GM12892 (cell line): ENCODE results near the gene INSIG1.

Experiments
- DNase-seq: peaks from one replicate; pipeline ENCODE4 v3.0.0; 2011; ENCODE audit not compliant: insufficient read length
- FAIRE-seq: peaks from 2 replicates; lab custom pipeline; 2011; peaks lifted over from hg19 to GRCh38; lab: Jason Lieb, UNC
- POLR2A ChIP-seq: IDR thresholded peaks from 2 replicates; pipeline ENCODE4 v1.6.1; 2011; ENCODE audit warnings: low read depth, low read length, control low read depth
- POLR2AphosphoS5 ChIP-seq: IDR thresholded peaks from 2 replicates; pipeline ENCODE4 v1.6.1; 2011; ENCODE audit warnings: low read depth, low read length, control low read depth
- TAF1 ChIP-seq: IDR thresholded peaks from 2 replicates; pipeline ENCODE4 v1.6.1; 2011; ENCODE audit warnings: low read depth, mild to moderate bottlenecking, control low read depth, low read length, borderline replicate concordance

The INSIG1 gene

DNA sequence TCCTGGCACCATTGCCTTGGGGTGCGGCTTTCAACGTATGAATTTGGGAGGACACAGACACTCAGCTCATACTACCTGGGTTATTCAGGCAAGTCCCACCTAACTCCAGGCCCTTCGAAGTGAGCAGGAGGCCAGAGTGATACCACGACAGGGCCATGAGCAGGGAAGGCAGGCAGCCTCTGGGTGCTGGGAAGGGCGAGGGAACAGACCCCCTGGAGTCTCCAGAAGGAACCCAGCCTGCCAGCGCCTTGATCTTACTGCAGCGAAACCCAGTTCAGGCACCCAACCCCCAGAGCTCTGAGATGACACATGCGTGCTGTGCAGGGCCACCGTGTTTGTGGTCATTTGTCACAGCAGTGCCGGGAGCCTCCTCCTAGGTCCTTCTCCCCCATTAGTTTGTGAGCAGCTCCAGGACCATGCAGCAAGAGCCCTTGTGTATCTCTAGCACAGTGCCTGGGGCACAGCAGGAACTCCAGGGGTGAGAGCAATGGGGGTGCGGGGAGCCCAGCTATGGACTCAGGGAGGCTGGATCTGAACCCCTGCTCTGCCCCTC lies 7.7 kb upstream of the INSIG1 start:
- TF ChIP-seq POLR2A, result no peak
- no peak for TF ChIP-seq POLR2AphosphoS5
- TF ChIP-seq TAF1, result no peak
- FAIRE-seq (no peak), DNase-seq (no peak)

DNA sequence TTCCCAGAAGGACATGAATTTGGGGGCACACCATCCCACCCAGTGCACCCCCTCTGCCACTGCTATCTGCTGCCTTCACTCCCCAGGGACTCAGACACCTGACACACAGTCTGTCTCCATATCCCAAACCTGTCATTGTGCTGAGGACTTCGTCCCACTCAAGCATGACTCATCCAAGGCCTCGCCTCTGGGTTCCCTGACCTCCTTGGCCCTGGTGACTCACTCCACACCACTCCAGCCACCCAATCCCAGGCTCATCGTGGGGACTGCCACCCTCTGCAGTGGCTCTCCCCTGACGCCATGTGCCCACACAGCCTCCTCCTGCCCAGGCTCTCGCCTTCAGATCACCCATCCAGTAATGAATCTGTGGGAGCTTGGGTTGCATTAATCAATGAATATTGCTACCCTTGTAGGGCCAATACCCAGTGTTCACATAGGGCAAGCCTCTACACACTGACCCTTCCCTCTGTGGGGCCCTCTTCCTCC lies 6.6 kb upstream of the INSIG1 start:
- FAIRE-seq (no peak), DNase-seq (no peak)
- TF ChIP-seq TAF1 (no peak), POLR2A (no peak), POLR2AphosphoS5 (no peak)

DNA sequence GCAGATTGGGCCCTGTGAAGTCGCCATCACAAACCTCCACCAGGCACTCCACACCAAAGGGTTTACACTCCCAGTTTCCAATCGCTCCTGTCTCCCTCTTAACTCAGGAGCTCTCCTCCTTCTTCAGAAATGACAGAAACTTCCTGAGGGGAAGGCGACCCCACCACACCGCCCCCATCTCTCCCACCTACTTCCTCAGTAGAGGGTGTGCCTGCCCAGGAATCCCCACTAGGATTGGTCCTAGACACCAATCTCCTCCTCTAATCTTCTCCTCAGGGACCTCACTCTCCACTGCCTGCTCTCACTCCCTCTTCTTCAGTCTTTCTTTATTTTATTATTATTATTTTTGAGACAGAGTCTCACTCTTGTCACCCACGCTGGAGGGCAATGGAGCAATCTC lies 5.9 kb upstream of the INSIG1 start:
- no peak for FAIRE-seq
- no peak for DNase-seq

DNA sequence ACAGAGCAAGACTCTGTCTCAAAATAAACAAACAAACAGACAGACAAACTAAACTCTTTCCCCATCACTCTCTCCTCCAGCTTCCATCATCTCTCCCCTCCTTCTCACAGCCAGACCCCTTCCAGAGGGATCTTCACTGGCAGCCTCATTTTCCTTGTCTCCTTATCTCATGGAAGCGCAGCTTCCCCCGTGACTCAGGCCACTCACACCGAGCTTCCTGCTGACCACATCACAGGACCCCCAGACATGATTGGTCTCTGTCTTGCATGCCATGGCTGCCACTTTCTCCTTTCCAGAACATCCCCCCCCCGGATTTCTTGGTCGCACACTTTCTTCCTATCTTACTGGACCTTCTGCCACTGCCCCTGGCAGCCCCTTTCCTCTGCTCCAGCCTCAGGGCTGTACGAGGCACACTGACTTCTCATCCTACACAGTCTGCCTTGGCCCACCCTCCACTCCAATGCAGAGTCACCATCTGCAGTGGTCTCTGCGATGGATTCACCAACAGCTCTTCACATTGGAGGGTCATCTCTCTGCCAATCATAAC lies 4.9 kb upstream of the INSIG1 start:
- no peak for FAIRE-seq
- no peak for DNase-seq
- no peak for TF ChIP-seq POLR2AphosphoS5
- no peak for TF ChIP-seq POLR2A
- TF ChIP-seq TAF1, result no peak

More for the DNA sequence above, 5.9 kb upstream of the INSIG1 start:
- TF ChIP-seq TAF1, result no peak
- TF ChIP-seq POLR2AphosphoS5, result no peak
- TF ChIP-seq POLR2A, result no peak

DNA sequence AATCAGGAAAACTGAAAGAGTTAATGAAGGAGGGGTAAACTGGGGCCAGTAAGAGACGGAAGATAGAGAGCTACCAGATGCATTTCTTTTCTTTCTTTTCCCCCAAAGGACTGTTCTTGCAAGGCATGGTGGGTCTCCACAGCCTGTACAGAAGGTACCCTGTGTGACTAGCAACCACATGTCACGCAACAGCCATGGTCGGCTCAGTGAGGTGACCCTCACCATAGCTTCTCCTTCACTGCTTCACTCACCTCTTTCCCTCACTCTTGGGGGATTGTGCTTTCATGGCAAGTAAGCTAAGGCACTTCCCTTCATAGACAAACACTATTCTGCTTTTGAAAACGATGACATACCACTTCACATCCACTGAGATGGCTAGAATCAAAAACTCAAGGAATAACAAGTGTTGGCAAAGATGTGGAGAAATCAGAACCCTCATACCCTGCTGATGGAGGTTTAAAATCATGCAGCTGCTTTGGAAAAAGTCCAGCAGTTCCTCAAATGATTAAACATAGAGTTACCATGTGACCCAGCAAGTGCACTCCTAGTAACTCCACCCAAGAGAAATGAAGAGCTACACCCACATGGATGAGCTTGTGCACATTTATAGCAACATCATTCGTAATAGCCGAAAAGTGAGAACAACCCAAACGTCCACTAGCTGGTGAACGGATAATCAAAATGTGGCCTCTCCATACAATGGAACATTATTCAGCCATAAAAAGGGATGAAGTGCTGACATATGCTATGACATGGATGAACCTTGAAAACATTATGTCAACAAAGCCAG lies 3.8 kb upstream of the INSIG1 start:
- DNase-seq, result no peak
- no peak for TF ChIP-seq POLR2A
- TF ChIP-seq TAF1, result no peak
- TF ChIP-seq POLR2AphosphoS5, result no peak
- FAIRE-seq, result no peak

DNA sequence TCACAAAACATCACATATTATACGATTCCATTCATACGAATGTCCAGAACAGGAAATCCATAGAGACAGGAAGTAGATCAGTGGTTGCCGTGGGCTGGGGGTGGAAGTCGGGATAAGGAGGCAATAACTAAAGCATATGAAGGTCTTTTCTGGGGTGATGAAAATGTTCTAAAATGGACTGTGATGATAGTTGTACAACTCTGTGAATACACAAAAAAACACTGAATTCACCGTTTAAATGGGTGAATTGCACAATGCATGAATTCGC lies 3.2 kb upstream of the INSIG1 start:
- DNase-seq (no peak), FAIRE-seq (no peak)
- no peak for TF ChIP-seq POLR2A
- TF ChIP-seq TAF1, result no peak
- no peak for TF ChIP-seq POLR2AphosphoS5

DNA sequence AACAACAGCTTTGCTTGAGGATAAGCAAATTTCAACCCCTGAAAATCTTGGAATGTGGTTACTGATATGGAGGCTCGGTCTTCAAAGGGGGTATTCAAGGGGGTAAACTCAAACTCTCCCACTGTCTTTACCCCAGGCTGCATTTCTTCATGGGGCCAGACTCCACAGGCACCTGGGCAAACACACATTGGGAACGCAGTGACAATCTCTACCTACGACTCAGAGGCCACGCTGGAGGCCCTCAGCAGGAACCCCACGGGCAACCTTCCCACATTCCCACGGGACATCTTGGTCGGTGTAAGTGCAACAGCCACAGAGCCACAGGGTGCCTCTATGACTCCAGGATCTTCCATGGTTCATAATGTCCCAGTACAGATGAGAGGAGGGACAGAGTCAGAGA lies 2.2 kb upstream of the INSIG1 start:
- TF ChIP-seq POLR2AphosphoS5 (no peak), TAF1 (no peak), POLR2A (0 out of 2 replicates have a peak, but pooled peaks have one; percentile 16)
- DNase-seq (no peak), FAIRE-seq (no peak)

DNA sequence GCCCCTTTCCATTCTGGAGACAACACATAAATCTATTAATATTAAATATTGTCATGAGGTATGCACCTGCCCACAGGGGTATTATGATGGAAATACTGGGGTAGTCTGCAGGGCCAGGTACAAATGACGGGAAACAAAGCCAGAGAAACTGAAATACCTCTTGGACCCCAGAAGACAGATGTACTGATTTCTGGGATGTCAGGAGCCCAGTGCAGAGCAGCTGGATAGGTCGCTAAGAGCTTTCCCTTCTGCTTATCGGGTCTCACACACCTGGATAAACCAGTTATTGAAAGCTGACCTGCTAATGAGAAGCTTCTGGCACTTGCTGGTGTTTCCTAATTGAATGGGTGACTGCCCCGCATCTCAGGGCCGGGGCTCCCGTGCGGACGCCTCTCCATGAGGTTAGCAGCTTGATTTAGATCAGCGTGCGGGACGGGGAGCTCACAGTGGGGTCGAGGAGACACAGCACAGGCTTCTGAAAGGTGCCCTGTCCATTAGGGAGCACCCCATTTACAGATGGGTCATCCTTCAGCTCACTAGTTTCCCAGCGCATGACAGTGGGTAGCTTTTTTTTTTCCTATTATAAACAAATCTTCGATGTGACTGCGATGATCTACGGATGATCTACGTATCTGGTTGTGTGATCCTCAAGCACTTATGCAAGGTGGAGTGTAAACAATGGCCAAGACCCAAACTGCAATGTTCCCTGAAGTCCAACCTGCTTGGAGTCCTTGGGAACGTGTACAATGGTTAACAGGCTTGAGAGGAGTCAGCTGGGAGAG lies 1.5 kb upstream of the INSIG1 start:
- FAIRE-seq (no peak), DNase-seq (no peak)
- TF ChIP-seq POLR2AphosphoS5 (no peak), POLR2A (0 out of 2 replicates have a peak, but pooled peaks have one; percentile 3)

DNA sequence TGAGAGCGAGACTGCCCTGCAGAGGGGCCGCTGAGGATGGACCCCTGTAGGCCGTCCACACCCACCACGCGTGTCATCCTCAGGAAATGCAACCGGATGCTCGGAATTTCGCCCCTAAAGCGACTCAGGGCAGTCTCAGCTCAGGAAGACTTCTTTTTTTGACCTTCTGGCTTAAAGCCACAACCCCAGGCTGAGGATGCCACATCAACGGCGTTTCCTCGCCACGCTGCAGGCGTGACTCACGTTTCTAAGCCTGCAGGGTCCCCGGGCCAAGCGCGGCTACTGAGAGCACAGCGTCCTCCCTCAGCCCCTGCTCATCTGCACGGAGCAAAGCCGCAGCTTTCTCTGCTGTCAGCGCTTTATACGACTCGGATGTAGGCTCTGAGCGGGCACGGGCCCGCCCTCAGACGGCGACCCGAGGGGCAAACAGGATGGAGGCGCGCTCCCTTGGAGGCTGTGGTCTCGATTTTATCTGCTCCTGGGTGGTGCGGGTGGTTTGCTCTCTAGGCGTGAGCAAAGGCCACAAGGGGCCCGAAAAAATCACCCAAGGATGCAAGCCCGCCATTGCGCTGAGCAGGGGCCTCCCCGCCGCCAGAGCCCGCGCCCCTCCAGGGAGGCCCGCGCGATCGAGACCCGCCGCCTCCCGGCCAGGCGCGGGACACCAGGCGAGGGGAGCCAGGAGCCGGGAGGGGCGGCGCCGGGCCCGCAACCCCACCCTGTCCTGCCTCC lies 726 bp upstream of the INSIG1 start:
- peak; percentile 52 for DNase-seq
- TF ChIP-seq POLR2AphosphoS5, result 0 out of 2 replicates have a peak, but pooled peaks have one; percentile 24
- no peak for TF ChIP-seq TAF1
- peak; percentile 42 for TF ChIP-seq POLR2A
- peak; percentile 78 for FAIRE-seq

DNA sequence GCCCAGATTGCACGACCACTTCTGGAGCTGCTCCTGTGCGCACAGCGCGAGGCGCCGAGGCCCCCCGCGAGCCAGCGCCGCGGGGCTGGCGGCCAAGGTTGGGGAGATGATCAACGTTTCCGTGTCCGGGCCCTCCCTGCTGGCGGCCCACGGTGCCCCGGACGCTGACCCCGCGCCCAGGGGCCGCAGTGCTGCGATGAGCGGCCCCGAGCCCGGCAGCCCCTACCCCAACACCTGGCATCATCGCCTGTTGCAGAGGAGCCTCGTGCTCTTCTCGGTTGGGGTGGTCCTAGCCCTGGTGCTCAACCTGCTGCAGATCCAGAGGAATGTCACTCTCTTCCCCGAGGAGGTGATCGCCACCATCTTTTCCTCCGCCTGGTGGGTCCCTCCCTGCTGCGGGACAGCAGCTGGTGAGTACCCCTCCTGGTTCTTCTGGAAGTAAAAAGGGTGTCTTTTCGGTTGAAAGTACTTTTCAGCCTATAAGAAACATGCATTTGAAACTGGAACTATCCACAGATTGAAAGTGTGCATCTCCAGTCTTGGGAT lies 683 bp downstream of the INSIG1 start:
- FAIRE-seq (no peak), DNase-seq (no peak)
- TF ChIP-seq POLR2A (no peak), TAF1 (no peak), POLR2AphosphoS5 (no peak)
